Measurements from ENCODE around the gene AGBL1.

The AGBL1 gene

GRCh38 chr15:86756688-86757087, 677.0 kb downstream of the AGBL1 start:
- no peak for DNase-seq

DNA sequence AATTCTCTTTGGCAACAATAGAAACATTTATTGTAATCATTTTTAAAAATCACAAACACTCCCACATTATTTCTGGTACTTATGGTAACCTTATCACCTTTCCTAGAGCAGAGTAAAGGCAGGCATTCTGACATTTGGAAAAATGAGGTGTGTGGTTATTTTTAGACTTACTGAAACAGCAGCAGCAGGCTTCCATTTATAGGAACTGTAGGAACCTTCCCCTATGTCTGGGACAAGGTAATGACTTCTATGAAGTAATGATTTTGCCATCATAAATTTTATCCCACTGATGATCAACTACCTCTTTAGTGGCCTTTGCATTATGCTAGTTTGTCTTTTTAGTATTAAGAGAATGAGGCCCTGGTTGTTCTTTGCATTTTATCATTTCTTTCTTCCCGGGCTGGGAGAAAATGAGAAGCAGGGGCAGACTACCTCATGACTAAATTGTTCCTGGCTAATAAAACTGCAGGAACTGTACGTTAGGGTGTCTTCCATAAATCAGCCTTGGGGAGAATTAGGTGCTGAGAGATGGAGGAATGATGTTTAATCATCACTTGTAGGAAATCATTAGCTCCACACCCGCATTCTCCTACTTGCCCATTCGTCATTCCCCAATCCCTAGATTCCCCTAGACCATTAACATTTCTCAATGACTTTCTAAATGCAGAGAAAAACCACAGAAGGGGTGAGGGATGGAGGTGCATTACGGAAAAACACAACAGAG, 680.3 kb downstream of the AGBL1 start:
- no peak for DNase-seq

GRCh38 chr15:86762874-86763273, 683.2 kb downstream of the AGBL1 start:
- DNase-seq, result no peak

GRCh38 chr15:86764021-86764420, 684.4 kb downstream of the AGBL1 start:
- DNase-seq, result no peak

DNA sequence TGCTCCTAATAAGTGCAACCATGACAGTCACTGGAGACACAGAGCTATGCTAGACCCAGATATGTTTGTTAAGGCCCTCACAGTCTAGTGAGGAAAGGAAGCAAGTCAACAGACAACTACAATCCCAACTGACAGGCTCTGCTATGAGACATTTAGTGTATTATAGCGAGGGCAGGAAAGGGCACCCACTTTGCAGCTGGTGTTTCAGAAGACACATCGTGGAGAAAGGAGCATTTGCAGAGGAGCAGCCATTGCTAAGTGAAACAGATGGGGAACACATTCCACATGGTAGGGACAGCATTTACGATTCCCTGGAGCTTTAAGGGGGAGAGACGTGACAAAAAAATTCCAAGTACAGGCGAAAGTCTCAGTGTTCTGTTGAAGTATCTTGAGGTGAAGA, 685.6 kb downstream of the AGBL1 start:
- DNase-seq, result no peak

GRCh38 chr15:86772369-86773059, 692.8 kb downstream of the AGBL1 start:
- no peak for DNase-seq

DNA sequence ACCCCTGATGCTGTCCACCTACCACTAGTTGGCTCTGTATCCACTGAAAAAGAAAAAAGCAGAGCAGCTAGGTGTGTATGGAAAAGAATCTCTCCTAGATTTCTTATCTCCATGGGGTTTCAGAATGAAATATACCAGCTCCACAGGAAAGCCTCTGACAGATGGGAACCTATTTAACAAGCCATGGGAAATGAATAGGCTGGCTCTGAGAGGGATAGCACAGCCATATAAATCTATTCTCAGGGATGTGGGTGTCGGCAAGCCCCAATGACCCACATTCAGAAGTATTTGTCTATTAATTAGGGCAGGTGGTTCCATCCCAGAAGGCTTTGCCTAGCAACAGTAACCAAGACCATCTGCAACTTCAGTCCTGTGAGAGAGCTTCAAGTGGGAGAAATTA, 694.1 kb downstream of the AGBL1 start:
- no peak for DNase-seq

DNA sequence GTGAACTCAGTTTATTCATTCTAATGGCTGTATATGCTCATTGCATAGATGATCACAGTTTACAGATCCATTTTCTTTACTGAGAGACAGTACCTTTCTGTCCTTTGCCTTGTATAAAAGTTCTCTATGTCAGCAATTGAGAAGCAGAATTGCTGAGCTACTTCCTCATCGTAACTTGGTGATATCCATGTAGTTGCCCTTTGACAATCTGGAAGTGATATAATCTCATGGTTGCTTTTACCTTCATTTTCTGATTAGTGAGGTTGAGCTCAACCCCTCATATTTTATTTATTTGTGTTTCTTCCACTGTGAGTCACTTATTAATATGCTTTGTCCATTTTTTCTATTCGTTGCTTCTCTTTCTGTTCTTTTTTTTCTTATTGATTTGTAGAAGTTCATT, 696.5 kb downstream of the AGBL1 start:
- no peak for DNase-seq

- no peak for DNase-seq
Measured at GRCh38 chr15:86796521-86796920, 716.9 kb downstream of the AGBL1 start.

DNA sequence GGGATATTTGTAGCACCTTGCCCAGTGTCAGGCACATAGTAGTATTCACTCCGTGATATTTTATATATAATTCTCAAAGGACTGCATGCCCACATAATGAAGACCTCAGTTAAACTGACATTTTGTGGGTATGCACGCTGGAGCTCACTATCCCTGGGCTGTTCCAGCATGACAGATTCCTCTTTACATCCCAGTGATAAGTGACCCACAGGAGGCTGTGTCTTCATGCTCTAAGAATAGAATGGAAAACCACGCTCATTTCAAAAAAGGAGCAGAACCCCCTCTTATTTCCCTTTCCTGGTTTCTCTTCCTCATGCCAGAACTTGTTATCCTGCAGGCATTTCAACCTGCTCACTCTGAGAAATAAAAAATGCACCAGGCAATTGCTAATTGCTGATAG, 717.5 kb downstream of the AGBL1 start:
- no peak for DNase-seq

- DNase-seq, result no peak
Measured at GRCh38 chr15:86799226-86799625, 719.6 kb downstream of the AGBL1 start.

DNA sequence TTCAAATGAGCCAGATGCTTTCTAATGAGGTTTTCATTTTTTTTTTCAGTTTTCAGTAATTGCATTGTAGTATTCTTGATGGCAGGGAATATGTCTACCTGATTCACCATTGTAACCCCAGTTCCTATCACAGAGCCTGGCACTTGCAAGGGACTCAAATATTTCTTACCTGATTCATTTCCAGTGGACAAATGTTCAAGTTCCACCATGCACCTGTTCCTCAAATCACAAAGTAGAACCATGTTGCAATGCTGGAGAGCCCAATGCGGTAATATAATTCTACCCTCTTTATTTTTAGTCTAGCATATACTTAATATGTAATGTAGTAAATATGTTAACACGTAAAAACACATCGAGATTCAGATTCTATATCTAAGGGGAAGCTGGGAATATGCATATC, 722.6 kb downstream of the AGBL1 start:
- DNase-seq, result no peak

DNA sequence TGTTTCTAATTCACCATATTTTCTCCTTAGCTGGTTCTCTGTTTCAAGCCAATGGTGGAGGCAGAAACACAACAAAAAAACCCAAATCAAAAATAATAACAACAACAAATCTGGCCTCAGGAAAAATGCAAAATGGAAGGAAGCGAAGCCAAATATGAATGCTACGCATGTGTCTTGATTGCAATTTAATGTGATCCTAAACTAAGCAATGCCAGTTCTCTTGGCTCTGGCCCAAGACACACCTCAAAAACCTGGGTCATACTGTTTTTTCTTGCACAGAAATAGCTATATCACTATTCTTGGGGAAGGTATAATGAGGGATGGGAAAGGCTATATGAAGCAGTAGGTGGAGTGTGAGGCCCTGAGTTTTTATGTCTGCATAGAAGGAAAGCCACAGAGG, 724.7 kb downstream of the AGBL1 start:
- no peak for DNase-seq

- DNase-seq, result no peak
Measured at GRCh38 chr15:86810329-86810728, 730.7 kb downstream of the AGBL1 start.

DNA sequence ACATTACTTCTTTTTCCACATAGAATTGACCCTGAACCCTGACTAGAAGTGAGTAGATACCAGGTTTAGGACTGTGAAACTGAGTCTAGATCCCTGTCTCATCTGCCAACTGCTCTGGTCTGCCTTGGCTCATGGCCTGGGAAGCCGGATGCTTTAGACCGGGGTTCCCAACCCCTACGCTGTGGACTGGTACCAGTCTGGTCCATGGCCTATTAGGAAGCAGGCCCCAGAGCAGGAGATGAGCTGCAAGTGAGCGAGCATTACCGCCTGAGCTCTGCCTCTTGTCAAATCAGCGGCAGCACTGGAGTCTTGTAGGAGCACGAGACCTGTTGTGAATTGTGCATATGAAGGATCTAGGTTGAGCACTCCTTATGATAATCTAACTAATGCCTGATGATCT, 734.2 kb downstream of the AGBL1 start:
- DNase-seq, result no peak

GRCh38 chr15:86829245-86829644, 749.6 kb downstream of the AGBL1 start:
- no peak for DNase-seq

GRCh38 chr15:86830304-86830703, 750.6 kb downstream of the AGBL1 start:
- DNase-seq, result no peak

DNA sequence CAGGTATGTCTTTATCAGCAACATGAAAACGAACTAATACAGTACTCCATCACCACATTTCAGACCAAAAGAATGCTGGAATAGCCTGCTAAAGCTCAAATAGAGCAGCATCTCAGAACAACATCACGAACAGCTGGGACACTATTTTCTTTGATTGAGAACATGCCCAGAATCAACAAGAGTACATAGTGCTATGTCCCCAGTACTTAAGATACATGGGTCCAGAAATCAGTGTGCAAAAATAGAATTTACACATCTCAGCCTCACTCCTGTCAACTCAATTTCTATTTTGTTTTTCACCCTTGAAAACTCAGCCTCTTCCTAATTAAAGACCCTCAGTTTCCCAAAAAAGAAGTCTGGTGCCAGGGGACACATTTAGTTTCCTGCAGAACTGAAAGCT, 753.9 kb downstream of the AGBL1 start:
- DNase-seq, result no peak

- DNase-seq, result no peak
Measured at GRCh38 chr15:86834115-86834863, 754.6 kb downstream of the AGBL1 start.

- DNase-seq, result no peak
Measured at GRCh38 chr15:86837294-86838061, 757.8 kb downstream of the AGBL1 start.

GRCh38 chr15:86839502-86839901, 759.8 kb downstream of the AGBL1 start:
- DNase-seq, result no peak

DNA sequence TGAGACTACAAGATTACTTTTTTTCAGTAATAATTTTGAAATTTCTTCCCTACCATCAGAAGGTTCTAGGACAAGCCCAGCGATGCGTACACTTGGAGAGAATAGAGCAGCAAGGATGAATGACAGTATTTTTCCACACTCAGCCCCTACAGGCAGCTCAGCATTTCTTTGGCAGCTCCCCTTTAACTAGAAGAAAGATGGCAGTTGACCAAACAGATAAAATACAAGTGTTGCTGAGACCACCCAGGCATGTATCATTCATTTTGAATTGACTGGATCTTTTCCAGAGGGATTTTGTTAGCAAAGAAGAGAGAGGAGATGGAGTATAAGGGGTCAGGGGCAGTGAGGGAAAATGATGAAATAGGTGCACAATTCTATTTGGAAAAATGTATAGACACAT, 761.3 kb downstream of the AGBL1 start:
- DNase-seq, result no peak

GRCh38 chr15:86842199-86842598, 762.5 kb downstream of the AGBL1 start:
- no peak for DNase-seq
